Stimulated activated CD8-positive, alpha-beta memory T cell treated with anti-CD3 and anti-CD28 coated beads, Interleukin-7, amount 100 ng/mL, for 4 hours (primary cell): Measurements from ENCODE around the gene SPTSSB.

ENCODE experiments used
- DNase-seq, 2 donors: peaks; one replicate each; pipeline ENCODE4 v3.0.0-alpha.2; 2020; ENCODE audit warnings: low read depth in 2 of 2

Gene SPTSSB

DNA sequence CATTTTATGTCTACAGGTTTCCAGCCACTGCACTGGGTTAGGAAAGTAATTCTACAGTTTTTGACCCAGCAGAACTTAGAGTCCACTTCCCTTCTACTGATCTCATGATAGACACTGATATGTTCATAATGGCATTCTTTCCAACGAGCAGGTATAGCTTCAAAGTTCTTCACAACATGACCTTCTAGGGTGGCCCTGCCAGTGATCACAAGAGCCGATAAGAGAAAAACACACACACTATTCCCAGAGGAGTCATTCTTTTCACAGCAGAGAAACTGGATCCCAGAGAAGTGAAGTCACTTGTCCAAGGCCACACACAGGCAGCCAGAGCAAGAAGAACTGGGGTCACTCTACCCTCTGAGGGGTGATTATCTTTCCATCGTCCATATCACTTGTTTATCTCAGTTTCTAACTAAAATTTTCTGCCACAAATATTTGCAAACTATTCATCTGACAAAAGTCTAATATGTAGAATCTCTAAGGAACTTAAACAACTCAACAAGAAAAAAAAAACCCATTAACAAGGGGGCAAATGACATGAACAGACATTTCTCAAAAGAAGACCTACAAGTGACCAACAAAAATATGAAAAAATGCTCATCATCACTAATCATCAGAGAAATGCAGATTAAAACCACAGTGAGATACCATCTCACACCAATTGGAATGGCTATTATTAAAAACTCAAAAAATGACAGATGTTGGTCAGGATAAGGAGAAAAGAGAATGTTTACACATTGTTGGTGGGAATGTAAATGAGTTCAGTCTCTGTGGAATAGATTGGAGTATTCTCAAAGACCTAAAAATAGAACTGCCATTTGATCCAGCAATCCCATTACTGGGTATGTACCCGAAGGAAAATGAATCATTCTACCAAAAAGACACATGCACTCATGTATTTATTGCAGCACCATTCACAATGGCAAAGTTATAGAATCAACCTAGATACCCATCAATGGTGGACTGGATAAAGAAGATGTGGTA, 31.5 kb downstream of the SPTSSB start:
- DNase-seq: no peak

DNA sequence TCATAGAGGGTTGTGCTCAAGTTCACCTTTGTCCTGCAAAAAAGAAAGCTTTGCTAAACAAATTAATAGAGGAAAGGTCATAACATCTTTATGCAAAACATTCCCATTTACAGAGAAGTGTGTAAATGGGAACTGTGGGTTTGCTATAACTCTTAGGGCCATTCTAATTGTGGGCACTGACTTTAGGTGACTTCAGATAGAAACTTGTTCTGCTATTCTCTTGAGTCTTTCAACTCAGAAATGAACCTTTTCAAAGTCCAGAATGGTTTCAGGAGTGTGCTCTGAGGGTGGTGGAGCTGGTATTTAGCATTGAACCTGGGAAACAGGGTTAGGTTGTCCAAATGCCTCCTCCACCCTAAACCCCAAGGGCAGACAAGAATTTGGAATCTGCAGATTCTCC, 34.0 kb downstream of the SPTSSB start:
- DNase-seq: no peak

- DNase-seq: no peak
Observed at GRCh38 chr3:161336661-161337060, 34.7 kb downstream of the SPTSSB start.

- no peak for DNase-seq
Observed at GRCh38 chr3:161333696-161334095, 37.6 kb downstream of the SPTSSB start.

GRCh38 chr3:161332792-161333191, 38.5 kb downstream of the SPTSSB start:
- DNase-seq: no peak

- no peak for DNase-seq
Observed at GRCh38 chr3:161325059-161325458, 46.3 kb downstream of the SPTSSB start.

DNA sequence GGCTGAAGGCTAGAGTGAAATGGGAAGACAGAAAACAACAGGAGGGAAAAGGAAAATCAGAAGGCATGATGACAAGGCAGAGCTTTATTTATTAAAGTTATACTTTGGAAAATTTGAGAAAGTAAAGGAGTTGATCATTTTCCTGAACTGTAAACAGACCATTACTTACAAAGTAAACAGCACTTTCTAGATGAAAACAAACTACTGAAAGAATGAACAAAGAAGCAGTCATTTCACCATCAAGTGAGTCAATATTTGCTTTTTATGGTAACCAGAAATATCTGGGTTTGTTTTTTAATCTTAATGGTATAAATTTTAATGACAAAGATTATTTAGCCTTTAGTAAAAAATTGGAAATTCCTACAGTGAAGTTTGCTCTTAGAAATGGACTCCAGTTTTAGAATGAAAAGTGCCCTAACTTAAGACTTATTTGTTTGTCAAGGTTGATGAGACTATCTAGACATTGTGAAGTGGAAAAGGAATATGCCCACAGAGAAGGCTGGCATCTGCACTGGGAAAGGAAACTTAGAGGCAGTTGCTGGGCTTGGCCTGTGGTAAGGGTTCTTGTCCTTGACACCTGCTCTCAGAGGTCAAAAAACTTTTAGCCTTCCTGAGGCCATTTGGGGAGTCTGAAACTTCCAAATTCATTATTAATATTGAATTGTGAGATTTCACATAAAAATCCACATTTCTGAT, 47.2 kb downstream of the SPTSSB start:
- no peak for DNase-seq

- DNase-seq: no peak
Observed at GRCh38 chr3:161322781-161323568, 48.3 kb downstream of the SPTSSB start.

DNA sequence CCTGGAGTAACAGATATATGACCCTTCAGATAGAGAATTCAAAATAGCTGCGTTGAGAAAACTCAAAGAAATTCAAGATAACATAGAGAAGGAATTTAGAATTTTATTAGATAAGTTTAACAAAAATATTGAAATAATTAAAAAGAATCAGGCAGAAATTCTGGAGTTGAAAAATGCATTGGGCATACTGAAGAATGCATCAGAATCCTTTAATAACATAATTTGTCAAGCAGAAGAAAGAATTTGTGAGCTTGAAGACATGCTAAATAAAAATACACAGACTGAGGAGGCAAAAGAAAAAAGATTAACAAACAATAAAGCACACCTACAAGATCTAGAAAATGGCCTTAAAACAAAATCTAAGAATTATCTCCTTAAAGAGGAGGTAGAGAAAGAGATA, 50.5 kb downstream of the SPTSSB start:
- DNase-seq: no peak

DNA sequence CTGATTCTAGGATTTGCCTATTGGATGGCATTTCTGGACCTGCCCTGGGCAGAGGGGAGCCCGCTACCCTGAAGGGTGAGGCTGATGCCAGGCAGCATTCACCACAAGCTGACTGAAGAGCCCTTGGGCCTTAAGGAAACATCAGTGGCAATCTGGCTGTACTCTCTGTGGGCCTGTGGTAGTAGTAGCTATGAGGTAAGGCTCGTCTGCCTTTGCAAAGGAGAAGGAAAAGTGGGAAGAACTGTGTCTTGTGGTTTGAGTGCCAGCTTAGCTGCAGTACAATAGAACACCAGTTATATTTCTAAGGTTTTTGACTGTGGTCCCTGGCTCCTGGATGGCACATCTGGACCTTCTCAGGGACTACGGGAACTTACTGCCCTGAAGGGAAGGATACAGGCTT, 51.5 kb downstream of the SPTSSB start:
- no peak for DNase-seq

GRCh38 chr3:161317077-161317476, 54.2 kb downstream of the SPTSSB start:
- no peak for DNase-seq

- no peak for DNase-seq
Observed at GRCh38 chr3:161316006-161316689, 55.2 kb downstream of the SPTSSB start.

DNA sequence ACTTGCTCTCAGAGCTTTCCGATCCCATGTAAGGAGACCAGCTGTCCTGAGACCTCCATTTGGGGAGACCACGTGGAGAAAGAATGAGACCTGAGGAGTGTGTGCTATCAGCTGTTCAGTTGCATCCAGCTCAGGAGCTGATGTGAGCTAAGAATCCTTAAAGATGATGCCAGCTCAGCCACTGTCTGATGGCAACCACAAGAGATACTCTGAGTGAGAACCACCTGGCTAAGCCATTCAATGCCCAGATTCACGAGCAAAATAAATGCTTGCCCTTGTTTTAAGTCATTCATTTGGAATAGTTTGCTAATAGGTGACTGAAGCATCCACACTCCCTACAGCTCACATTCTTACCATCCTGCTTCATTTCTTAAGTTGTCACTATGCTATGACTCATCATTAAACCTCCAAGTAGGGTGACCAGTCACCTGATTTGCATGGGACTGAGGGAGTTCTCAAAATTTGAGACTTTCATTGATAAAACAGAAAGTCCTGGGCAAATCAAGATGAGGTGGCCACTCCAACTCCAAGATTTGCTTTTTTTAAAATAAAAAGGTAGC, 56.4 kb downstream of the SPTSSB start:
- no peak for DNase-seq

DNA sequence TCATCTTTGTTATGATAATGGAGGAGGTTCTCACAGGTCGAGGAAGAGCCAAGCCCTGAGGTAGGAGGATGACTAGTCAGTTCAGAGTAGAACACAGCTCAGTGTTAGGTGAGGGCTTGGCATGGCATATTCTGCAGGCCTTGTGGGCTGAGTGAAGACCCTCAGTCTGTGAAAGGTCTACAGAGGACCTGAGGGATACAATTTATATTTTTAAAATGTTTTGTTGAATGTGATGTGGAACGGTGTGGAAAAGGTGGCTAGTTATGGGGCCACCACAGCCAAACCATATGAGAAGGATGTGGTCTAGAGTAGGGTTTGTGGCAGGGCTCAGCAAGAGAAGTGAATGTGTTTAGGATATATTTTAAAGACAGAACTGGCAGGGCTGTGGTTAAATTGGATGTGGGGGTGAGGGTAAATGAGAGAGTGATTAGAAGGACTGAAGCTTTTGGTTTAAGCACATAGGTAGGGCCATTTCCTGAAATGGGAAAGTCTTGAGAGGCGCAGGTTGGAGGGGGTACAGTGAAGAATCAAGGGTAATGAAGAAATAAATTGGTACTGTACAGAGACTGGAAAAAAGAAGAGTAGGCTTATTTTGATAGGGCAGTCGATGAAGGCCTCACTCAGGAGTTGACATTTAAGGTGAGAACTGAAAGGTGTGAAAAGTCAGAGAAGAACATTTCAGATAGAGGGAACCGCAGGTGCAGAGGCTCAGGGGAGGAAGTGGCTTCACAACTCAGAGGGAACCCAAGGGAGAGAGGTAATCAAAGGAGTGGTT, 60.5 kb downstream of the SPTSSB start:
- DNase-seq: peak; percentile 21 to 27

DNA sequence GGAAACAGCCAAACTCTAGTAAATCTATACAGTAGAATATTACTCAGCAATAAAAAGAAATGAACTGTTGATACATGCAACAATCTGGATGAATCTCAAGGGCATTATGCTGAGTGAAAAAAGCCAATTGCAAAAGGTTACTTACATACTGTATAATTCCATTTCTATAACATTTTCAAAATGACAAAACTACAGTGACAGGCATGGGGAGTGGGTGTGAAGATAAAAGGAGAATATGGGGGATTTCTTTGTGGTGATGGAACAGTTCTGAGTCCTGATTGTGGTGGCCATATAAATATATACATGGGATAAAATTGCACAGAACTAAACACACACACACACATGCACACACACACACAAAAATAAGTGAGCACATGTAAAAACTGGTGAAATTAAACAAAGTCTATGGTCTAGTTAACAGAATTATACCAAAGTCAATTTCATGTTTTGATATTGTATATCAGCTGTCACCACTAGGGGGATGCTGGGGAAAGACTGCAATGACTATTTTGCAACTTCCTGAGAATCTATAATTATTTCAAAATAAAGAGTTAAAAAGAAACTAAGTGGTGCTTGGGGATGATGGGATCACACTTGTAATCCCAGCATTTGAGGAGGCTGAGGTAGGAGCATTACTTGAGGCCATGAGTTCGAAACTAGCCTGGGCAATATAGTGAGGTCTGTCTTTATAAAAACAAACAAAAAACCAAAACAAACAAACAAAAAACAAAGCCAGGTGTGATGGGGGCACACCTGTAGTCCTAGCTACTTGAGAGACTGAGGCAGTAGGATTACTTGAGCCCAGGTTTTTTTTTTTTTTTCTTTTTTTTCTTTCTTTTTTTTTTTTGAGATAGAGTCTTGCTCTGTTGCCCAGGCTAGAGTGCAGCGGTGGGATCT, 66.0 kb downstream of the SPTSSB start:
- no peak for DNase-seq

GRCh38 chr3:161296814-161297213, 74.5 kb downstream of the SPTSSB start:
- no peak for DNase-seq

GRCh38 chr3:161295325-161295724, 76.0 kb downstream of the SPTSSB start:
- no peak for DNase-seq
